GM18870 (cell line): ENCODE measurements around the gene TMPRSS11B.
"Not testable (repeated sequence)": the region's sequence is repeated elsewhere in the genome, so short reads cannot be mapped to it uniquely, and the experiment has no call there.

Experiments used
- ATAC-seq: cut with Tn5 transposase; IDR thresholded peaks from one replicate; pipeline ENCODE4 v1.9.1; 2021; ENCODE audit warnings: moderate library complexity; ENCODE audit not compliant: unreplicated experiment

The TMPRSS11B gene

GRCh38 chr4:68228568-68228967, 16.9 kb downstream of the TMPRSS11B start:
- no peak for ATAC-seq

- ATAC-seq = no peak
These were observed 27.4 kb downstream of the TMPRSS11B start for GRCh38 chr4:68218044-68218443.

DNA sequence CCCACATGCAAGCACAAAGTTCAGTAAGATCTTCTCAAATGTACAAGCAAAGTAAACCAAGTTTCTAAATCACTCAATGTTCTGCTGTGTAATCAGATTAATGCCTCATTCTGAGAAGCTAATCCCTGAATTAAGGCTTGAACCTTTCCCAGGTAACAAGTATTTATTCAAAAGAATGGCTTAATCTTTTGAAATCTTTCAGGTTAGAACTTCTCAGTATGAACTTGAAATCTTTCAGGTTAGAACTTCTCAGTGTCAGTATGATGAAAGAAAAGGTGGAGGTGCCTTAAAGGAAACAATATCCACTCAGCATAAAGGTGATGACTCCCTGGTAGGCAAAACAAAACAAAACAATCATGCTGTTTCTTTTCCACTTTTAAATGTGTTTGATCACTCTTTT, 29.0 kb downstream of the TMPRSS11B start:
- no peak for ATAC-seq

DNA sequence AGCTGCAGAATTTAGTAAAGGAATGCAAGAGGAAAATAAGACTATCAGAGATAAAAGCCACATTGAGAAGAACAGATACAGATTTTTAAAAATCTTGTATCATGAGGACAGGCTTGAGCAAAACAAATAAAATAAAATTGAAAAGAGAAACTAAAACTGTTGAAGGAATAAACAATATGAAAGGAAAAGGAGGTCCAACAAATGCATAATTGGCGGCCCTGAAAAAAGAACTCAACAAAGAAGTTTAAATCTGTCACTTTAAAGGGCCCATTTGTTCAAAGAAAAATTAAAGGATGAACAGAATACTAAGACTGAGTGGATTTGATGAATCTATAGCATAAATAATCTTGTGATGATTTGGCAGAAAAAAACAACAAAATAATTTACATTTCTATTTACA, 36.5 kb downstream of the TMPRSS11B start:
- no peak for ATAC-seq

GRCh38 chr4:68194305-68194704, 51.2 kb downstream of the TMPRSS11B start:
- not testable (repeated sequence) for ATAC-seq

DNA sequence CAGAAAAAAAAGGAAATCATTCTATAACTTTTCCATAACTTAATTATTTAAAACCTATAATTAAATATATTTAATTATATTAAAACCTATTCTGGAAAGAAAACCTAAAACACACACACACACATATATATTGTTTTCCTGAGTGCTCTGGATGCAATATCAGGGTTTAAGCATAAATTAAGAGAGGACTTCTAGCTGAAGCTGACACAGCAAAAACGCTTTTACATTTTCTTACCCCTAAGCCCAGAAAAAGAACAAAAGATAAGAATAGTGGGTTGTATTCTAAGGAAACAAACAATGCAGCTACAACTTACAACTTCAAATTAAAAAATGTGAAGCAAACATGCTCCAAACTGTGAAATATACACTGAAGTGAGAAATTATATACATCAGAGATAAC, 52.3 kb downstream of the TMPRSS11B start:
- no peak for ATAC-seq

GRCh38 chr4:68187145-68187544, 58.3 kb downstream of the TMPRSS11B start:
- ATAC-seq = no peak

DNA sequence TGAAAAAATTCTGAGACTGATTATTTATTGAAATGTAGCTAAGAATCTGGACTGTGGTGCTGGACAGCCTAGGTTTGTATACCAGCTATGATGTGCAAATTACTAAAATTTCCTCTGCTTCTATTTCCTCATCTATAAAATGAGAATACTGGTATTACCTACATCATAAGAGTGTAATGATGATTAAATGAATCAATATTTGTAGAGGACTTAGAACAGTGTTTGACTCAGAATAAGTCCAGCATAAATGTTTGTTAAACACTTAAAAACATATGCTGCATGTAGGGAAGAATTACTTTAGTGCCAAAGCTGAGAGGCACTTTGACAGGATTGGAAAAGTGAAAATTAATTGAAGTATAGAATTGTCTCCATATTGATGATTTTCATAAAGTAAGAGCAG, 60.6 kb downstream of the TMPRSS11B start:
- no peak for ATAC-seq

DNA sequence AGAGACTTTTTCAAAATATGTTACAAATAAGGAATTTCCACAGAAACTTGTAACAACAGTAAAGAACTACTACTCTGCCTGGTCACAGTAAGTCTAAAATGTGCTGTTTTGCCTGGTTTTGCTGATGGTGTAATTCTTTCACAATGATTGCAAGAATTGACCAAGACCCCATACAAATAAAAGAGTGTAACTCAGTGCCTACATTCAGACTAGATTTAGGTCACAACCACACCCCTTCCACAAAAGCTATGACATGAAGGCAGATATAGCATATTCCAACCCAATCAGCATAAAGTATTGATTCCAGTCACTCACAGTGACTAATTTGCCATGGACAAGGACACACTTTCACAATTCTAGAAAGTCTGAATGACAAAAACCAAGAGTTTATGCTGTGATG, 62.1 kb downstream of the TMPRSS11B start:
- ATAC-seq = no peak

GRCh38 chr4:68182382-68182820, 63.1 kb downstream of the TMPRSS11B start:
- no peak for ATAC-seq

DNA sequence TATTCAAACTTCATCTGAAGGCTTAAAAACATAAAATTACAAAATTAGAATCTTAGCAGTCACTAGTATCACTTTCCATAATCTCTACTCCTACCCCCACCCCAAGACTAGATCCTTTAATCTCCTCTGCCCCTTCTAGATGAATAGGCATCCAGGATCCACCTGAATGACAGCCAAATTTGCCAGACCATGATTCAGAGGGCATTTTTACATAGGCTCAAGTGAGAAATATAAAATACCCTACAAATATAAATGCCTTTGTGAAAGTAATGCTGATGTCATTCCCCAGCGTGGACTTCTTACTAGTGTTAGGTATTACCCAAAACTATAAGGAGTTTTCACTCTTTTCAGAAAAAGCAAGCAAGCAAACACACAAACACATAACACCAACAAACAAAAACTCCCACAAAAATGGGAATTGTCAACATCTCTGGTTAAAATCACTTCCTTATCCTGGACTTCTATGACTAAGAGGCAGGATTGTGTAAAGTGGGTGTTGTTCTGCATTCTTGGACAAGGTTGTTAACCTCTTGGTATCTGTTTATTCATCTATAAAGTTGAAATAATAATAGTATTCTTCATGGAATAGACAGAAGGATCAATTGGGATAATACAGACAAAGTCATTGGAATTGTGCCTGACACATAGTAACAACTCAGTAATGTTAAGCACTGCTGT, 64.5 kb downstream of the TMPRSS11B start:
- ATAC-seq = no peak

GRCh38 chr4:68176904-68177303, 68.6 kb downstream of the TMPRSS11B start:
- no peak for ATAC-seq
